ENCODE measurements around the gene ITPKA. TPM values are rescaled to one million over a fixed set of nuclear protein-coding genes. Genes with fewer than 3 reads are reported as not detected.

ITPKA gene
- polyA plus RNA-seq, 1 donor from 2014 or later = 0.20 TPM

DNA sequence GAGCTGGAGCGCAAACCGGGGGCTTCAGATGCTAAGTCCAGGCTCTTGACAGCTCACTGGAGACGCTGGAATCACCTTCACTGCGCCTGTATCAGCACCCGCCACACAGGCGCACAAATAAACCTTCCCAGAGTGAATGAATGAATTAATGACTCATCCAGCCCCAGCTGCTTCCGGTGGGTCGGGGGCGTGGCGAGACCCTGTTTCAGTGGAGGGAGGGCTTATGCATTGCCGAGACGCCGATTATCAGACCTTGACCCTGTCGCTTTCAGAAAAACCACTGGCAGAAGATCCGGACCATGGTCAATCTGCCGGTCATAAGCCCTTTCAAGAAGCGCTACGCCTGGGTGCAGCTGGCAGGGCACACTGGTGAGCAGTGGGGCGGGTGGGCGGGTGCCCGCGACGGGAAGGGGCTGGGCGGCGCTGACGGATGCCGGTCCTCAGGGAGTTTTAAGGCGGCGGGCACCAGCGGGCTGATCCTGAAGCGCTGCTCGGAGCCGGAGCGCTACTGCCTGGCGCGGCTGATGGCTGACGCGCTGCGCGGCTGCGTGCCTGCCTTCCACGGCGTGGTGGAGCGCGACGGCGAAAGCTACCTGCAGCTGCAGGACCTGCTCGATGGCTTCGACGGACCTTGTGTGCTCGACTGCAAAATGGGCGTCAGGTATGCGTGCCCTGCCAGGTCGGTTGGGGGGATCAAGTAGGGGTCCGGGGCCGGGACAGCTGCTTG lies 7.7 kb downstream of the ITPKA start:
- Histone ChIP-seq H3F3A (ENCODE audit: insufficient read depth, low read length, poor library complexity, severe bottlenecking) (no peaks in the 10 kb centered on the region), H2AFZ (ENCODE audit: low read depth, low read length) (no peak overlapping the region), H3K27me3 (ENCODE audit: insufficient read depth, low read depth, low read length) (peaks cover 97% of the 10 kb centered on the region), H3K9ac (ENCODE audit: low read length) (peak overlapping the region; percentile 12), H3K9me2 (ENCODE audit: insufficient read depth, low read length) (no peaks in the 10 kb centered on the region), H3K4me3 (ENCODE audit: low read length) (peak overlapping the region; percentile 62), H3K4me2 (ENCODE audit: low read length) (no peak overlapping the region), H3K79me2 (replicated peaks; ENCODE audit: insufficient read depth, low read length) (no peaks in the 10 kb centered on the region), H3K36me3 (ENCODE audit: insufficient read depth, low read length) (no peaks in the 10 kb centered on the region), H4K20me1 (ENCODE audit: insufficient read depth) (no peaks in the 10 kb centered on the region), H3K9me3 (ENCODE audit: low read length) (no peaks in the 10 kb centered on the region), H3K27ac (ENCODE audit: low read length) (no peak overlapping the region)
- TF ChIP-seq, protein P1, sequence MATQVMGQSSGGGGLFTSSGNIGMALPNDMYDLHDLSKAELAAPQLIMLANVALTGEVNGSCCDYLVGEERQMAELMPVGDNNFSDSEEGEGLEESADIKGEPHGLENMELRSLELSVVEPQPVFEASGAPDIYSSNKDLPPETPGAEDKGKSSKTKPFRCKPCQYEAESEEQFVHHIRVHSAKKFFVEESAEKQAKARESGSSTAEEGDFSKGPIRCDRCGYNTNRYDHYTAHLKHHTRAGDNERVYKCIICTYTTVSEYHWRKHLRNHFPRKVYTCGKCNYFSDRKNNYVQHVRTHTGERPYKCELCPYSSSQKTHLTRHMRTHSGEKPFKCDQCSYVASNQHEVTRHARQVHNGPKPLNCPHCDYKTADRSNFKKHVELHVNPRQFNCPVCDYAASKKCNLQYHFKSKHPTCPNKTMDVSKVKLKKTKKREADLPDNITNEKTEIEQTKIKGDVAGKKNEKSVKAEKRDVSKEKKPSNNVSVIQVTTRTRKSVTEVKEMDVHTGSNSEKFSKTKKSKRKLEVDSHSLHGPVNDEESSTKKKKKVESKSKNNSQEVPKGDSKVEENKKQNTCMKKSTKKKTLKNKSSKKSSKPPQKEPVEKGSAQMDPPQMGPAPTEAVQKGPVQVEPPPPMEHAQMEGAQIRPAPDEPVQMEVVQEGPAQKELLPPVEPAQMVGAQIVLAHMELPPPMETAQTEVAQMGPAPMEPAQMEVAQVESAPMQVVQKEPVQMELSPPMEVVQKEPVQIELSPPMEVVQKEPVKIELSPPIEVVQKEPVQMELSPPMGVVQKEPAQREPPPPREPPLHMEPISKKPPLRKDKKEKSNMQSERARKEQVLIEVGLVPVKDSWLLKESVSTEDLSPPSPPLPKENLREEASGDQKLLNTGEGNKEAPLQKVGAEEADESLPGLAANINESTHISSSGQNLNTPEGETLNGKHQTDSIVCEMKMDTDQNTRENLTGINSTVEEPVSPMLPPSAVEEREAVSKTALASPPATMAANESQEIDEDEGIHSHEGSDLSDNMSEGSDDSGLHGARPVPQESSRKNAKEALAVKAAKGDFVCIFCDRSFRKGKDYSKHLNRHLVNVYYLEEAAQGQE (IDR thresholded peaks at IDR 0.05; ENCODE audit: borderline replicate concordance) = no peak
- TF ChIP-seq, protein P2, sequence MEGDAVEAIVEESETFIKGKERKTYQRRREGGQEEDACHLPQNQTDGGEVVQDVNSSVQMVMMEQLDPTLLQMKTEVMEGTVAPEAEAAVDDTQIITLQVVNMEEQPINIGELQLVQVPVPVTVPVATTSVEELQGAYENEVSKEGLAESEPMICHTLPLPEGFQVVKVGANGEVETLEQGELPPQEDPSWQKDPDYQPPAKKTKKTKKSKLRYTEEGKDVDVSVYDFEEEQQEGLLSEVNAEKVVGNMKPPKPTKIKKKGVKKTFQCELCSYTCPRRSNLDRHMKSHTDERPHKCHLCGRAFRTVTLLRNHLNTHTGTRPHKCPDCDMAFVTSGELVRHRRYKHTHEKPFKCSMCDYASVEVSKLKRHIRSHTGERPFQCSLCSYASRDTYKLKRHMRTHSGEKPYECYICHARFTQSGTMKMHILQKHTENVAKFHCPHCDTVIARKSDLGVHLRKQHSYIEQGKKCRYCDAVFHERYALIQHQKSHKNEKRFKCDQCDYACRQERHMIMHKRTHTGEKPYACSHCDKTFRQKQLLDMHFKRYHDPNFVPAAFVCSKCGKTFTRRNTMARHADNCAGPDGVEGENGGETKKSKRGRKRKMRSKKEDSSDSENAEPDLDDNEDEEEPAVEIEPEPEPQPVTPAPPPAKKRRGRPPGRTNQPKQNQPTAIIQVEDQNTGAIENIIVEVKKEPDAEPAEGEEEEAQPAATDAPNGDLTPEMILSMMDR (IDR thresholded peaks at IDR 0.05; ENCODE audit: poor library complexity, severe bottlenecking) = no peak
- TF ChIP-seq RAD21 (conservative IDR thresholded peaks at IDR 0.05) = no peak
- TF ChIP-seq POLR2AphosphoS5 (IDR thresholded peaks at IDR 0.05) = no peak
- TF ChIP-seq EP300 (conservative IDR thresholded peaks at IDR 0.05; ENCODE audit: poor library complexity, severe bottlenecking) = no peak
- TF ChIP-seq TAF1 (IDR thresholded peaks at IDR 0.05; ENCODE audit: low read depth) = no peak
- TF ChIP-seq MXI1 (conservative IDR thresholded peaks at IDR 0.05; ENCODE audit: poor library complexity, severe bottlenecking) = no peak
- no peak for TF ChIP-seq EZH2 (IDR thresholded peaks at IDR 0.05; ENCODE audit: borderline replicate concordance, insufficient read depth, low read length, poor library complexity, severe bottlenecking)
- no peak for TF ChIP-seq SMC3 (conservative IDR thresholded peaks at IDR 0.05; ENCODE audit: poor library complexity)

DNA sequence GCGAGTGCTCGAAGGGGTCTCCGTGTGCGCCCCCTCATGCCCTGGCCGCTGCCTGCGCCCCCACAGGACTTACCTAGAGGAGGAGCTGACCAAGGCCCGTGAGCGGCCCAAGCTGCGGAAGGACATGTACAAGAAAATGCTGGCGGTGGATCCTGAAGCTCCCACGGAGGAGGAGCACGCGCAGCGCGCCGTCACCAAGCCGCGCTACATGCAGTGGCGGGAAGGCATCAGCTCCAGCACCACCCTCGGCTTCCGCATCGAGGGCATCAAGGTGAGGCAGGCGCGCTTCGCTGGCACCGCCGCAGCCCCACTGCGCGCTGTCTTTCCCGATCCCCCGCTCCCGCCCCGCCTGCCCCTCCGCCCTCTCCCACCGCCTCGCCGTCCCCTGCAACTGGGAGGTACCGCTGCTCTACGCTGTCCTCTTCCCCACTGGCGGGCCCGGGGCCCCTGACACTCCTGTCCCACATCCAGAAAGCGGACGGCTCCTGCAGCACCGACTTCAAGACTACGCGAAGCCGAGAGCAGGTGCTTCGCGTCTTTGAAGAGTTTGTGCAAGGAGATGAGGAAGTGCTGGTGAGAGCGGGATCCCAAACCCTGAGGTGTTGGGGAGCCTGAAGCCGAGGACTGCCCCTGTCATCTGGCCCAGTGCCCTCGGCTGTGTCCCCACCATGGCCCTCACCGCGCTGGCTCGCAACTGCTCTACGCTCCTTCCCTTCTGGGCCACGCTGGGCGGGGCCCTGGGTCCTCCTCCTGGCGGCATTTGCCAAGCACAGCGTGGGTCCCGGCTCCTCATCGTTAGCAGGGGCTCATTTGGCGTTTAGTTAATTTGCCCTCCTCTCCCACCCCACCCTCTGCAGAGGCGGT lies 8.5 kb downstream of the ITPKA start:
- H3F3A ChIP-seq (ENCODE audit: insufficient read depth, low read length, poor library complexity, severe bottlenecking) = no peaks in the 10 kb centered on the region
- H3K4me3 ChIP-seq (ENCODE audit: low read length) = peak overlapping the region; percentile 62
- TF ChIP-seq POLR2AphosphoS5 (IDR thresholded peaks at IDR 0.05) (no peak), EZH2 (IDR thresholded peaks at IDR 0.05; ENCODE audit: borderline replicate concordance, insufficient read depth, low read length, poor library complexity, severe bottlenecking) (no peak), EP300 (conservative IDR thresholded peaks at IDR 0.05; ENCODE audit: poor library complexity, severe bottlenecking) (no peak), TAF1 (IDR thresholded peaks at IDR 0.05; ENCODE audit: low read depth) (no peak), RAD21 (conservative IDR thresholded peaks at IDR 0.05) (no peak), SMC3 (conservative IDR thresholded peaks at IDR 0.05; ENCODE audit: poor library complexity) (no peak), MXI1 (conservative IDR thresholded peaks at IDR 0.05; ENCODE audit: poor library complexity, severe bottlenecking) (no peak)
- TF ChIP-seq, protein P2 (IDR thresholded peaks at IDR 0.05; ENCODE audit: poor library complexity, severe bottlenecking) = no peak
- TF ChIP-seq, protein P1 (IDR thresholded peaks at IDR 0.05; ENCODE audit: borderline replicate concordance) = no peak
- H3K27ac ChIP-seq (ENCODE audit: low read length) = no peak overlapping the region
- no peaks in the 10 kb centered on the region for H3K9me3 ChIP-seq (ENCODE audit: low read length)
- no peaks in the 10 kb centered on the region for H4K20me1 ChIP-seq (ENCODE audit: insufficient read depth)
- no peak overlapping the region for H3K4me2 ChIP-seq (ENCODE audit: low read length)
- no peak overlapping the region for H2AFZ ChIP-seq (ENCODE audit: low read depth, low read length)
- no peaks in the 10 kb centered on the region for H3K9me2 ChIP-seq (ENCODE audit: insufficient read depth, low read length)
- peak overlapping the region; percentile 12 for H3K9ac ChIP-seq (ENCODE audit: low read length)
- H3K36me3 ChIP-seq (ENCODE audit: insufficient read depth, low read length) = no peaks in the 10 kb centered on the region
- peaks cover 93% of the 10 kb centered on the region for H3K27me3 ChIP-seq (ENCODE audit: insufficient read depth, low read depth, low read length)
- H3K79me2 ChIP-seq (replicated peaks; ENCODE audit: insufficient read depth, low read length) = no peaks in the 10 kb centered on the region

Data from neural cell (in vitro differentiated cells).